Thyroid gland (tissue), 4 donors: ENCODE data around the gene PAM16. TPM values are rescaled to one million over a fixed set of nuclear protein-coding genes. Genes with fewer than 3 reads are reported as not detected.

Experiments used
- DNase-seq, 2 donors: peaks; one replicate each; pipeline ENCODE4 v3.0.0-alpha.2; 2019
- H3K27ac ChIP-seq, 3 donors: fragments of 200-600 bp; sonication (generic); 1 replicate in 2 of 3; 2 replicates in 1 of 3; pipeline ENCODE4 v1.5.1; 2016 to 2019; ENCODE audit warnings: mild to moderate bottlenecking in 1 of 3, moderate library complexity in 1 of 3
- H3K27me3 ChIP-seq: fragments of 200-600 bp; sonication (generic); one replicate; pipeline ENCODE4 v1.5.1; 2019
- H3K36me3 ChIP-seq, 2 donors: fragments of 200-600 bp; sonication (generic); one replicate each; pipeline ENCODE4 v1.5.1; 2016 to 2019
- H3K4me1 ChIP-seq, 2 donors: fragments of 200-600 bp; sonication (generic); one replicate each; pipeline ENCODE4 v1.5.1; 2017 to 2019
- H3K4me3 ChIP-seq, 3 donors: fragments of 200-600 bp; sonication (generic); replicated peaks in 1 of 3; 1 replicate in 2 of 3; 2 replicates in 1 of 3; pipeline ENCODE4 v1.5.1; 2016; ENCODE audit warnings: mild to moderate bottlenecking in 1 of 3
- H3K9me3 ChIP-seq: fragments of 200-600 bp; sonication (generic); one replicate; pipeline ENCODE4 v1.5.1; 2017
- CTCF ChIP-seq, 6 experiments: fragments of 200-600 bp in 3 of 6; fragments of 450-650 bp in 3 of 6; sonication (generic) in 3 of 6; IDR thresholded peaks; one replicate each; pipeline ENCODE4 v1.5.1; 2016 to 2019; ENCODE audit warnings: antibody characterized with exemption in 6 of 6, mild to moderate bottlenecking in 2 of 6, inconsistent platforms in 1 of 6, moderate library complexity in 1 of 6
- POLR2A ChIP-seq, 2 donors: fragments of 450-650 bp; IDR thresholded peaks; one replicate each; pipeline ENCODE4 v1.6.1; 2017; ENCODE audit warnings: antibody characterized with exemption in 2 of 2, mild to moderate bottlenecking in 2 of 2, moderate library complexity in 1 of 2
- WGBS, 2 donors: methylation state at CpG; one replicate each; pipeline ENCODE4 v1.1.5; 2017; 5-methylcytosine and 5-hydroxymethylcytosine counted together
- intact Hi-C: fragments of 100-400 bp; cut with DNase I; formaldehyde crosslinking; loops from one replicate; pipeline ENCODE4 v1.15.1; 2023
- total RNA-seq, 4 donors: library from RNA; depleted of rRNA; stranded (reverse); fragments of >200 nt; gene quantifications; one replicate each; pipeline ENCODE4 v1.2.3, GENCODE V29; 2016

The PAM16 gene
- total RNA-seq, 4 donors from 2014 or later = 5.6 to 60.2 (median 27.3) TPM

- no peaks in the 10 kb centered on the region for H3K27me3 ChIP-seq
- peaks cover 0 to 12% of the 10 kb centered on the region in 2 donors for H3K36me3 ChIP-seq
- peak overlapping the region in 1 of 3 donors; percentile 28 for H3K27ac ChIP-seq
- no peak for TF ChIP-seq CTCF (IDR thresholded peaks at IDR 0.05)
- TF ChIP-seq POLR2A (IDR thresholded peaks at IDR 0.05) = no peak
- intact Hi-C loops = no loop called here
- no peaks in the 10 kb centered on the region for H3K9me3 ChIP-seq
- WGBS, 2 donors = 87 to 88% methylated on average over 9 to 10 of the region's 11 CpGs
- H3K4me3 ChIP-seq = no peak overlapping the region
- DNase-seq = no peak
- H3K4me1 ChIP-seq = peaks cover 13 to 32% of the 10 kb centered on the region in 2 donors
Observed at GRCh38 chr16:4385789-4386450, 34.8 kb upstream of the PAM16 start.

- H3K9me3 ChIP-seq = no peaks in the 10 kb centered on the region
- H3K27me3 ChIP-seq = no peaks in the 10 kb centered on the region
- TF ChIP-seq POLR2A (IDR thresholded peaks at IDR 0.05) (no peak), CTCF (IDR thresholded peaks at IDR 0.05) (no peak)
- peaks cover 20 to 39% of the 10 kb centered on the region in 2 donors for H3K4me1 ChIP-seq
- 77 to 82% methylated on average over 9 to 20 of the region's 20 CpGs for WGBS, 2 donors
- DNase-seq = no peak
- peaks cover 0 to 12% of the 10 kb centered on the region in 2 donors for H3K36me3 ChIP-seq
- no peak overlapping the region for H3K4me3 ChIP-seq
- intact Hi-C loops = no loop called here
- no peak overlapping the region for H3K27ac ChIP-seq
Observed at GRCh38 chr16:4385066-4385788, 34.1 kb upstream of the PAM16 start.

- WGBS, 2 donors = 79 to 92% methylated on average over 7 to 11 of the region's 20 CpGs
- H3K27me3 ChIP-seq = no peaks in the 10 kb centered on the region
- H3K4me1 ChIP-seq = peaks cover 27 to 46% of the 10 kb centered on the region in 2 donors
- TF ChIP-seq POLR2A (IDR thresholded peaks at IDR 0.05) (no peak), CTCF (IDR thresholded peaks at IDR 0.05) (no peak)
- peaks cover 0 to 12% of the 10 kb centered on the region in 2 donors for H3K36me3 ChIP-seq
- H3K4me3 ChIP-seq = no peak overlapping the region
- H3K9me3 ChIP-seq = no peaks in the 10 kb centered on the region
- no peak for DNase-seq
- intact Hi-C loops = no loop called here
- H3K27ac ChIP-seq = peak overlapping the region in 1 of 3 donors; percentile 98
Observed at GRCh38 chr16:4384509-4384942, 33.4 kb upstream of the PAM16 start.

GRCh38 chr16:4383591-4384444 lies 32.7 kb upstream of the PAM16 start:
- WGBS, 2 donors = 90 to 100% methylated on average over 6 to 7 of the region's 12 CpGs
- no peaks in the 10 kb centered on the region for H3K9me3 ChIP-seq
- TF ChIP-seq POLR2A (IDR thresholded peaks at IDR 0.05) = no peak
- TF ChIP-seq CTCF (IDR thresholded peaks at IDR 0.05) = no peak
- H3K36me3 ChIP-seq = peaks cover 0 to 12% of the 10 kb centered on the region in 2 donors
- H3K27me3 ChIP-seq = no peaks in the 10 kb centered on the region
- intact Hi-C loops = no loop called here
- no peak overlapping the region for H3K4me3 ChIP-seq
- H3K4me1 ChIP-seq = peaks cover 34 to 53% of the 10 kb centered on the region in 2 donors
- no peak for DNase-seq
- H3K27ac ChIP-seq = peak overlapping the region in 1 of 3 donors; percentile 98
